RKO (cell line): ENCODE results near the gene RBKS.

Experiments
- DNase-seq: peaks from one replicate; pipeline ENCODE4 v3.0.0-alpha.2; 2016; ENCODE audit warnings: low spot score

RBKS gene

GRCh38 chr2:27734305-27734704 is 155.9 kb downstream of the RBKS start:
- no peak for DNase-seq
